GM12891 (cell line): ENCODE data around the gene LIPI.

Experiments used
- PAX5 ChIP-seq: IDR thresholded peaks from 2 replicates; pipeline ENCODE4 v1.6.1; 2011; ENCODE audit warnings: low read length, moderate library complexity, mild to moderate bottlenecking; ENCODE audit not compliant: insufficient read depth, severe bottlenecking
- POLR2A ChIP-seq: IDR thresholded peaks from 2 replicates; pipeline ENCODE4 v1.6.1; 2011; ENCODE audit warnings: low read depth, low read length, control low read depth
- POLR2AphosphoS5 ChIP-seq: IDR thresholded peaks from 2 replicates; pipeline ENCODE4 v1.6.1; 2011; ENCODE audit warnings: low read depth, low read length, control low read depth
- SPI1 ChIP-seq: IDR thresholded peaks from 2 replicates; pipeline ENCODE4 v1.6.1; 2011; ENCODE audit warnings: low read depth, low read length, control low read depth
- TAF1 ChIP-seq: IDR thresholded peaks from 2 replicates; pipeline ENCODE4 v1.6.1; 2011; ENCODE audit warnings: low read depth, low read length, control low read depth

DNA sequence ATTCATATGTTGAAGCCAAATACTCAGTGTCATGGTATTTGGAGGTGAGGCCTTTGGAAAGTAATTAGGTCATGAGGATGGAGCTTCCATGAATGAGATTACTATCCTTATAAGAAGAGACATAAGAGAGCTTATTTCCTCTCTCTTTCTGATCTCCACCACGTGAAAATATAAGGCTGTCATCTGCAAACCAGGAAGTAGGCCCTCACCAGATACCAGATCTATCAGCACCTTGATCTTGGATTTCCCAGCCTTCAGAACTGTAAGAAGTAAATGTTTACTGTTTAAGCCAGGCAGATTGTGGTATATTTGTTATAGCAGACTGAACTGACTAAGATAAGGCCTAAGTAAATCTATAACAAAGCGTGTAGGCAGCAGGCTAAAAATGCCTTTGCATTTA is 30.5 kb upstream of the LIPI start:
- TF ChIP-seq POLR2A: no peak
- TF ChIP-seq POLR2AphosphoS5: no peak
- TF ChIP-seq TAF1: no peak
- no peak for TF ChIP-seq PAX5
- no peak for TF ChIP-seq SPI1
